Neural cell (in vitro differentiated cells): ENCODE measurements around the gene KRT78. TPM values are rescaled to one million over a fixed set of nuclear protein-coding genes. Genes with fewer than 3 reads are reported as not detected.

ENCODE experiments used
- H2AFZ ChIP-seq: fragments of 200-600, 300-800 bp; sonication (generic), shearing (Covaris generic); 2 replicates; pipeline ENCODE4 v1.6.0; 2014; ENCODE audit warnings: low read depth, mild to moderate bottlenecking, antibody characterized with exemption, low read length, moderate library complexity
- H3F3A ChIP-seq: fragments of 200-600 bp; shearing (Covaris generic); 2 replicates; pipeline ENCODE4 v1.6.1; 2016; ENCODE audit warnings: mild to moderate bottlenecking, moderate library complexity, mixed read lengths, antibody characterized with exemption, low read length; ENCODE audit not compliant: insufficient read depth, poor library complexity, severe bottlenecking
- H3K27ac ChIP-seq: fragments of 200-600, 300-800 bp; sonication (generic), shearing (Covaris generic); 2 replicates; pipeline ENCODE4 v1.5.1; 2014; ENCODE audit warnings: mild to moderate bottlenecking, low read length, moderate library complexity
- H3K27me3 ChIP-seq: fragments of 300-800, 200-600 bp; sonication (generic), shearing (Covaris generic); 2 replicates; pipeline ENCODE4 v1.6.0; 2014; ENCODE audit warnings: mild to moderate bottlenecking, low read depth, low read length, moderate library complexity; ENCODE audit not compliant: insufficient read depth
- H3K36me3 ChIP-seq: fragments of 300-800, 200-600 bp; sonication (generic), shearing (Covaris generic); 2 replicates; pipeline ENCODE4 v1.5.1; 2014; ENCODE audit warnings: mild to moderate bottlenecking, antibody characterized with exemption, low read length, moderate library complexity; ENCODE audit not compliant: insufficient read depth
- H3K4me2 ChIP-seq: fragments of 300-800, 200-600 bp; sonication (generic), shearing (Covaris generic); 2 replicates; pipeline ENCODE4 v1.6.0; 2014; ENCODE audit warnings: mild to moderate bottlenecking, low read length
- H3K4me3 ChIP-seq: fragments of 300-800, 200-600 bp; sonication (generic), shearing (Covaris generic); 2 replicates; pipeline ENCODE4 v1.5.1; 2014; ENCODE audit warnings: mild to moderate bottlenecking, low read length, moderate library complexity
- H3K79me2 ChIP-seq: fragments of 200-600 bp; shearing (Covaris generic); replicated peaks from 2 replicates; pipeline ENCODE4 v1.6.0; 2014; ENCODE audit warnings: mild to moderate bottlenecking, low read length, moderate library complexity; ENCODE audit not compliant: insufficient read depth
- H3K9ac ChIP-seq: fragments of 300-800, 200-600 bp; sonication (generic), shearing (Covaris generic); 2 replicates; pipeline ENCODE4 v1.6.1; 2016; ENCODE audit warnings: mild to moderate bottlenecking, low read length, mixed read lengths
- H3K9me2 ChIP-seq: fragments of 200-600 bp; shearing (Covaris generic); 2 replicates; pipeline ENCODE4 v1.6.1; 2016; ENCODE audit warnings: mild to moderate bottlenecking, low read length, mixed read lengths; ENCODE audit not compliant: insufficient read depth
- H3K9me3 ChIP-seq: fragments of 200-600, 300-800 bp; sonication (generic), shearing (Covaris generic); 2 replicates; pipeline ENCODE4 v1.6.1; 2016; ENCODE audit warnings: mild to moderate bottlenecking, mixed run types, low read length, moderate library complexity, mixed read lengths
- H4K20me1 ChIP-seq: fragments of 200-600 bp; shearing (Covaris generic); 2 replicates; pipeline ENCODE4 v1.6.1; 2016; ENCODE audit warnings: mild to moderate bottlenecking, mixed run types; ENCODE audit not compliant: insufficient read depth
- CTCF ChIP-seq: fragments of 450-650 bp; IDR thresholded peaks from 2 replicates; pipeline ENCODE4 v1.5.1; 2014; ENCODE audit warnings: antibody characterized with exemption, mild to moderate bottlenecking, moderate library complexity; ENCODE audit not compliant: poor library complexity, severe bottlenecking
- EP300 ChIP-seq: fragments of 450-650 bp; conservative IDR thresholded peaks from 2 replicates; pipeline ENCODE4 v1.6.1; 2014; ENCODE audit warnings: antibody characterized with exemption, mild to moderate bottlenecking, moderate library complexity; ENCODE audit not compliant: poor library complexity, severe bottlenecking
- EZH2 ChIP-seq: fragments of 200-600, 300-800 bp; shearing (Covaris generic), sonication (generic); IDR thresholded peaks from 2 replicates; pipeline ENCODE4 v1.6.1; 2014; ENCODE audit warnings: antibody characterized with exemption, low read length, borderline replicate concordance, mild to moderate bottlenecking; ENCODE audit not compliant: insufficient read depth, poor library complexity, severe bottlenecking
- MXI1 ChIP-seq: fragments of 450-650 bp; conservative IDR thresholded peaks from 2 replicates; pipeline ENCODE4 v1.6.1; 2014; ENCODE audit warnings: antibody characterized with exemption, mild to moderate bottlenecking; ENCODE audit not compliant: poor library complexity, severe bottlenecking
- POLR2AphosphoS5 ChIP-seq: IDR thresholded peaks from 2 replicates; pipeline ENCODE4 v1.6.1; 2012
- RAD21 ChIP-seq: fragments of 450-650 bp; conservative IDR thresholded peaks from 2 replicates; pipeline ENCODE4 v1.6.1; 2014; ENCODE audit warnings: antibody characterized with exemption, mild to moderate bottlenecking, moderate library complexity
- REST ChIP-seq: IDR thresholded peaks from 2 replicates; pipeline ENCODE4 v1.6.1; 2012; ENCODE audit warnings: borderline replicate concordance
- SMC3 ChIP-seq: fragments of 450-650 bp; conservative IDR thresholded peaks from 2 replicates; pipeline ENCODE4 v1.6.1; 2014; ENCODE audit warnings: antibody characterized with exemption, mild to moderate bottlenecking, moderate library complexity; ENCODE audit not compliant: poor library complexity
- TAF1 ChIP-seq: IDR thresholded peaks from 2 replicates; pipeline ENCODE4 v1.6.1; 2012; ENCODE audit warnings: low read depth
- polyA plus RNA-seq: library from polyadenylated mRNA; depleted of rRNA; stranded (reverse); fragments of >200 nt; gene quantifications from 2 replicates; pipeline ENCODE4 v1.2.3, GENCODE V29; 2014

The KRT78 gene
- polyA plus RNA-seq, 1 donor from 2014 or later, result not detected

- Histone ChIP-seq H2AFZ (no peak overlapping the region), H3K27me3 (no peaks in the 10 kb centered on the region), H3K9me2 (no peaks in the 10 kb centered on the region), H3K9me3 (no peaks in the 10 kb centered on the region), H3K36me3 (no peaks in the 10 kb centered on the region), H3K4me3 (no peak overlapping the region), H4K20me1 (no peaks in the 10 kb centered on the region), H3K27ac (no peak overlapping the region), H3K9ac (no peak overlapping the region), H3K4me2 (no peak overlapping the region), H3F3A (no peaks in the 10 kb centered on the region), H3K79me2 (no peaks in the 10 kb centered on the region)
- TF ChIP-seq SMC3 (no peak), CTCF (no peak), EZH2 (no peak), MXI1 (no peak), POLR2AphosphoS5 (no peak), RAD21 (no peak), TAF1 (no peak), REST (no peak), EP300 (no peak)
These were observed 42.5 kb downstream of the KRT78 start for GRCh38 chr12:52806169-52806811.

- no peak for TF ChIP-seq SMC3
- no peak for TF ChIP-seq REST
- no peak for TF ChIP-seq POLR2AphosphoS5
- no peak for TF ChIP-seq TAF1
- no peak for TF ChIP-seq EZH2
- TF ChIP-seq MXI1, result no peak
- Histone ChIP-seq H3K27ac (no peak overlapping the region), H3K4me3 (no peak overlapping the region), H3K9me3 (no peaks in the 10 kb centered on the region), H3K27me3 (no peaks in the 10 kb centered on the region), H2AFZ (no peak overlapping the region), H3K36me3 (no peaks in the 10 kb centered on the region), H3K9me2 (no peaks in the 10 kb centered on the region), H3K79me2 (no peaks in the 10 kb centered on the region), H3F3A (no peaks in the 10 kb centered on the region), H3K4me2 (no peak overlapping the region), H3K9ac (no peak overlapping the region), H4K20me1 (no peaks in the 10 kb centered on the region)
These were observed 43.1 kb downstream of the KRT78 start for GRCh38 chr12:52805739-52806138.
